GM18505 (cell line): Measurements from ENCODE around the gene ANKRD2.
"Not testable (repeated sequence)": the region's sequence is repeated elsewhere in the genome, so short reads cannot be mapped to it uniquely, and the experiment has no call there.

ENCODE experiments used
- ATAC-seq: cut with Tn5 transposase; IDR thresholded peaks from one replicate; pipeline ENCODE4 v1.9.1; 2021; ENCODE audit not compliant: unreplicated experiment
- POLR2A ChIP-seq: IDR thresholded peaks from 4 replicates; pipeline ENCODE4 v1.6.1; 2011; ENCODE audit warnings: borderline replicate concordance; ENCODE audit not compliant: insufficient read depth, insufficient read length; ENCODE audit errors: extremely low read depth

The ANKRD2 gene

GRCh38 chr10:97553575-97554031 lies 19.0 kb upstream of the ANKRD2 start:
- TF ChIP-seq POLR2A, result no peak
- ATAC-seq, result no peak

GRCh38 chr10:97554336-97554735 lies 18.2 kb upstream of the ANKRD2 start:
- not testable (repeated sequence) for ATAC-seq

- not testable (repeated sequence) for ATAC-seq
Measured at GRCh38 chr10:97555541-97555940, 17.0 kb upstream of the ANKRD2 start.

DNA sequence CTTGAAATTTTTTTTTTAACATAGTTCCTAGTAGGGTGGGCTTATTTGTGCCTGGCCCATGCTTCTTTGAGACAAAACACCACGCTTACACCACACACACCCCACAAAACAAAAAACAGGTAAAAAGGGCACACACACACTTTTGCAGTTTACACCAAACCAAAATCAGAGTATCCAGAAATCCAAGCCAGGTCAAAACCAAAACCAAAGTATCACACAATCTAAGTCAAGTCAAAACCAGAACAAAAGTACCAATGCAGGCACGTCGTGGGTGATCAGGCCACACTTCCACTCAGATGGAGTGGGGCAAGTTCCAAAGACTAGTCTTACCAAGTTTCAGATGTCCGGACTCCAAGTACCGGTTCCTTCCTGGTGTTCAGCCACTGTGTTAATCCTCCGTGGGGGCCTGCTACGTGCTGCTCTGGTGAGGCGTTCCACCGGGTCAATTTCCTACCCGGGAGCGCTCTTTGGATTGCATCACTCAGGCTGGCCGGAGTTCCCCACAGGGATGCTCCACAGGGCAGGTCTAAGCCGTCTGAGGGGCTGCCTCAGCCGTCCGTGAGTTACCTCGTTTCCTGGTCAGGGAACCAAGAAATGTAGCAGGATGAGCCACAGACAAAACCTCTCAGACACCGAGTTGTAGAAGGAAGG lies 11.7 kb upstream of the ANKRD2 start:
- not testable (repeated sequence) for ATAC-seq

- not testable (repeated sequence) for ATAC-seq
Measured at GRCh38 chr10:97561386-97562077, 11.0 kb upstream of the ANKRD2 start.

GRCh38 chr10:97562329-97562728 lies 10.2 kb upstream of the ANKRD2 start:
- not testable (repeated sequence) for ATAC-seq

GRCh38 chr10:97563337-97563736 lies 9.2 kb upstream of the ANKRD2 start:
- ATAC-seq, result no peak
- TF ChIP-seq POLR2A, result no peak

DNA sequence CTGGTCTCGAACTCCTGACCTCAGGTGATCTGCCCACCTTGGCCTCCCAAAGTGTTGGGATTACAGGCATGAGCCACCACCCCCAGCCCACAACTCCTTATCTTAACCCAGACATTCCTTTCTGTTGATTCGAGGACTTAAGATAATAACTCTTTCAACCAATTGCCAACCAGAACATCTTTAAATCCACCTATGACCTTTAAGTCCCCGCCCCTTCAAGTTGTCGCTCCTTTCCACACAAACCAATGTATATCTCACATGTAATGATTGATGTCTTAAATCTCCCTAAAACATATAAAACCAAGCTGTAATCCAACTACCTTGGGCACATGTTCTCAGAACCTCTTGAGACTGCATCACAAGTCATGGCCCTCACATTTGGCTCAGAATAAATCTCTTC lies 7.8 kb upstream of the ANKRD2 start:
- no peak for ATAC-seq
- TF ChIP-seq POLR2A, result no peak

- no peak for TF ChIP-seq POLR2A
Measured at GRCh38 chr10:97566336-97566996, 6.1 kb upstream of the ANKRD2 start.

DNA sequence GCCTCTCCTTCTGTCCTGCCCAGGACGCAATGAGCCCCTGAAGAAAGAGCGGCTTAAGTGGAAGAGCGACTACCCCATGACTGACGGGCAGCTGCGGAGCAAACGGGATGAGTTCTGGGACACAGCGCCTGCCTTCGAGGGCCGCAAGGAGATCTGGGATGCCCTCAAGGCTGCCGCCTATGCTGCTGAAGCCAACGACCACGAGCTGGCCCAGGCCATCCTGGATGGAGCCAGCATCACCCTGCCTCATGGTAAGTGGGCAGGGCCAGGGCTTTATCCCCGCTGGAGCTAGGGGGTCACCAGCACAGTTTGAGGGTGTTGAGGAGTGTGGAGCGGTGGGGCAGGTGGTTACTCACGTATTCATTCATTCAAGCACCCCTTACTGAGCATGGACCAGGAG lies 4.7 kb upstream of the ANKRD2 start:
- TF ChIP-seq POLR2A, result no peak
- ATAC-seq, result no peak

More at GRCh38 chr10:97566336-97566996, 6.1 kb upstream of the ANKRD2 start:
- ATAC-seq, result no peak

DNA sequence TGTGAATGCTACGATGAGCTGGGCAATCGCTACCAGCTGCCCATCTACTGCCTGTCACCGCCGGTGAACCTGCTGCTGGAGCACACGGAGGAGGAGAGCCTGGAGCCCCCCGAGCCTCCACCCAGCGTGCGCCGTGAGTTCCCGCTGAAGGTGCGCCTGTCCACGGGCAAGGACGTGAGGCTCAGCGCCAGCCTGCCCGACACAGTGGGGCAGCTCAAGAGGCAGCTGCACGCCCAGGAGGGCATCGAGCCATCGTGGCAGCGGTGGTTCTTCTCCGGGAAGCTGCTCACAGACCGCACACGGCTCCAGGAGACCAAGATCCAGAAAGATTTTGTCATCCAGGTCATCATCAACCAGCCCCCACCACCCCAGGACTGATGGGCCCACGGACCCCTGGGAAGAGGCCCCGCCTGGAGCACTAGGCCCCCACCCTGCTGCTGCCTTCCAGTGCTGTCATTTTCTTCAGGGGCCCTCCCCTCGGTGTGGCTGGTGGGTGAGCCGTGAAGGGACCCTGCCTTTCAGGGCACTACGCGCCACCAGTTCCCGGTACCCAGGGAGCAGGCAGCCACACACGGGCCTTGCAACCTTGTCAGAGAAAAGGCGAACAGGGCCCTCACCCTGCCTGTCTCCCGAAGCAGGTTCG lies 2.3 kb upstream of the ANKRD2 start:
- no peak for ATAC-seq
- no peak for TF ChIP-seq POLR2A

DNA sequence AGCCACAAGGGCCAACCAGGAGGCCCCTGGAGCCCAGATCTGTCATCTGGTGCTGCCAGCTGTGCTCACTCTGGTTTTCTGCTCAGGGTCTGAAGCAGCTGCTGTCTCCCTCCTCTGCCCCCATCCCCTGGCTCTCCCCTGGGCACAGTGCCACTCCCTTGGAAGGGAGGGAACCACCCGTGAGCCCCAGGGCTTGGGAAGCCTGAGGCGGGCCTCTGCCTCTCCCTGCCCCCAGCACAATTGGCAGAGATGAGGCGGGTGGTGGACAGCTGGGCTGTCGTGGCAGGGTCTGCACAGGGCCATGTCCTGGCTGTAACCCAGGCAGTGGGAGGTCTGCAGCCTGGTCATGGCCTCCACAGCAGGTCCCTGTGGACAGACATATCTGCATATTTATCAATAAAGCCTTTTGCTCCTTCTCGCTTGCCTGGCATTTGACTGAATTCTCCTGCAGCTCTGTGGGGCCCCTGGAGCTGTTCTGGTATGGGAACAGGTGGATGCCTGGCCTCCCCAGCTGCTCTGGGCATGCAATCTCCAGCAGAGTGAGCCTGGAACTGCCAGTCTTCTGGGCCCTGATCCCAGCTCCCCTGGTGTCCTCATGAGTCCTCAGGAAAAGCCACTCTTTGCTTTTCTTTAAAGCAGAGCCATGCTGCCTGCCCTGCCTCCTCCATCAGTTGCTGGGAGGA lies 1.6 kb upstream of the ANKRD2 start:
- ATAC-seq, result no peak
- TF ChIP-seq POLR2A, result no peak

DNA sequence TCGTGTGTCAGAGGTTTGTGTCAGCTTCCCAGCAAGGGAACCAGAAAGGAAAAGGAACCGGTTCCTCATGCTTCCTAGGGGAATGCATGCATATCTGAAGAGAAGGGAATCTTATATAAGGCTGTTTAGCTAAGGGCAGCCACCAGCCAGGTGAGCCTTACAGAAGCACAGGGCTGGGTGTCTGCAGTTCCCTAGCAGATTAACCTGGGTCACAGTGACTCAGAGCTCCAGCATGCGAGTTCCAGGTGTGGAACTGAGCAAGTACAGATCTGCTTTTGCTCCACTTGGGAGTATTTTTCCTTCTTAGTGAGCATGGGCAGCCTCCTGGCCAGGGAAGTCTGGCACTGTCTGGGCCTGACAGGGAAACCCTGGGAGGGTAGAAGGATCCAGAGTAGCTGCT lies 957 bp upstream of the ANKRD2 start:
- TF ChIP-seq POLR2A, result no peak
- ATAC-seq, result no peak

DNA sequence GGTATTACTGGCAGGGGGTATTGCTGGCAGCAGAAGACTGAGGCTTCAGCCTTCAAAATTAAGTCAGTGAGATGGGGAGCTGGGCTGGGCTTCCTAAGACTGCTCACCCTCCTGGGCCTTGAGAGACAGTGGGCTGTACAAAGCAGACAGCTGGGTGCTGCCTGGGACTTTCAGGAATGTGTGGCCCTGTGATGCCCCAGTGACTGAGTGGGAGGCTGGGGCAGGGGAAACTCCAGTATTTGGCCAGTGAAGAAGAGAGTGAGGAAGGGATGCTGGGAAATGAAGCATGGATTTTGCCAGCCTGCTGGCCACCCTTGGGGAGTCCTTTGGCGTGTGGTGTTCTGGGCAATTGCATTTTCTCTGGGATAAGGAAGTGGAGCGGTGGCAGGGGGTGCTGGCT lies 442 bp downstream of the ANKRD2 start:
- ATAC-seq, result no peak
- TF ChIP-seq POLR2A, result no peak
